Heart left ventricle (tissue), 16 donors: ENCODE results near the gene EMX1. TPM values are rescaled to one million over a fixed set of nuclear protein-coding genes. Genes with fewer than 3 reads are reported as not detected.

Experiments
- ATAC-seq, 4 donors: fragments of 200-7000 bp; cut with Tn5 transposase; one replicate each; pipeline ENCODE4 v1.9.1; 2020 to 2022; ENCODE audit warnings: moderate library complexity in 4 of 4, mild to moderate bottlenecking in 3 of 4, moderate number of reproducible peaks in 1 of 4
- DNase-seq, 5 donors: peaks; one replicate each; pipeline ENCODE4 v3.0.0-alpha.2; 2020
- H3K27ac ChIP-seq, 12 donors: fragments of 200-600 bp; sonication (generic) in 4 of 12; one replicate each; pipeline versions ENCODE4 v1.5.0 to v1.8.0; 2016 to 2022; ENCODE audit warnings: mild to moderate bottlenecking in 2 of 12
- H3K27me3 ChIP-seq, 9 donors: fragments of 200-600 bp; sonication (generic) in 2 of 9; one replicate each; pipeline versions ENCODE4 v1.5.1 to v1.8.0; 2016 to 2022; ENCODE audit warnings: mild to moderate bottlenecking in 3 of 9
- H3K36me3 ChIP-seq, 9 donors: fragments of 200-600 bp; sonication (generic) in 2 of 9; one replicate each; pipeline versions ENCODE4 v1.5.0 to v1.8.0; 2018 to 2022; ENCODE audit warnings: mild to moderate bottlenecking in 2 of 9
- H3K4me1 ChIP-seq, 12 donors: fragments of 200-600 bp; sonication (generic) in 4 of 12; one replicate each; pipeline versions ENCODE4 v1.5.0 to v1.8.0; 2016 to 2022; ENCODE audit warnings: mild to moderate bottlenecking in 3 of 12
- H3K4me3 ChIP-seq, 12 donors: fragments of 200-600 bp; sonication (generic) in 4 of 12; one replicate each; pipeline versions ENCODE4 v1.5.0 to v1.8.0; 2017 to 2022; ENCODE audit warnings: mild to moderate bottlenecking in 9 of 12, moderate library complexity in 4 of 12
- H3K9me3 ChIP-seq, 12 donors: fragments of 200-600 bp; sonication (generic) in 4 of 12; one replicate each; pipeline versions ENCODE4 v1.5.0 to v1.8.0; 2016 to 2022; ENCODE audit warnings: mild to moderate bottlenecking in 1 of 12
- CTCF ChIP-seq, 12 donors: fragments of 200-600 bp; sonication (generic) in 4 of 12; IDR thresholded peaks; one replicate each; pipeline versions ENCODE4 v1.5.0 to v1.8.0; 2018 to 2022; ENCODE audit warnings: antibody characterized with exemption in 12 of 12, mild to moderate bottlenecking in 5 of 12
- POLR2A ChIP-seq, 2 donors: fragments of 450-650 bp; IDR thresholded peaks; one replicate each; pipeline ENCODE4 v1.6.1; 2017; ENCODE audit warnings: antibody characterized with exemption in 2 of 2, mild to moderate bottlenecking in 2 of 2, moderate library complexity in 2 of 2
- WGBS, 4 donors: extraction: QIAGEN DNeasy Blood & Tissue Kit in 2 of 4; methylation state at CpG; one replicate each; pipeline versions ENCODE4 v1.1.5 to v1.1.7; 2013 to 2018; 5-methylcytosine and 5-hydroxymethylcytosine counted together
- intact Hi-C, 10 donors: fragments of 100-400 bp; cut with DNase I; formaldehyde crosslinking; loops; one replicate each; pipeline versions ENCODE4 v1.11.1 to v1.14.2; 2022
- polyA plus RNA-seq, 2 donors: library from polyadenylated mRNA; stranded (reverse); fragments of 200-250 nt; gene quantifications; one replicate each; pipeline ENCODE4 v1.2.3, GENCODE V29; 2013
- total RNA-seq, 9 donors: library from RNA; depleted of rRNA in 2 of 9; stranded (reverse); fragments of >200 nt in 2 of 9; fragmentation: NEBNext Ultra II Directional in 3 of 9; extraction: Animal tissue kit (Norgen Biotek cat#: 25700) in 3 of 9; gene quantifications; one replicate each; pipeline versions ENCODE4 v1.1.0 to v1.2.4, GENCODE V29; 2016 to 2023
- donor health status: ischemic (EF 13 %, LVEDD 7.1; RV severe dilation, severe dysfunction).
- donor health status: healthy with polysubstance abuse.
- donor health status: DM: no; HTN: yes; CAD: no.
- donor health status: DM: no; HTN: no; CAD: no.
- donor health status: ischemic (EF 25% LVEDD 6.9; RV normal size, moderate dysfunction).
- donor health status: ischemic (EF 25% LVEDD 5.7; RV mildly dilated, moderate dysfunction).
- donor health status: healthy.
- donor health status: DM: yes; HTN: yes; CAD: no.
- donor health status: ischemic (EF 35%, LVEDD 5.7; RV mildly dilated, moderate dysfunction).
- donor health status: nonischemic (EF 11% LVEDD 7.7; RV severe dilation, severe dysfunction).
- donor health status: DM: yes; HTN: yes; CAD: no.
- donor health status: PGD.
- donor health status: ischemic (EF 29% LVEDD 5.4; RV normal size, mild dysfunction).
- donor health status: nonischemic (EF 23%, LVEDD 6.1; RV moderate dilation, normal function).

EMX1 gene
- total and polyA plus RNA-seq, 11 donors: not detected

GRCh38 chr2:72893594-72894319 lies 23.6 kb upstream of the EMX1 start:
- Histone ChIP-seq H3K27ac (no peak overlapping the region), H3K4me1 (peaks cover 0 to 28% (median 18%) of the 10 kb centered on the region in 12 donors), H3K4me3 (no peak overlapping the region), H3K9me3 (no peaks in the 10 kb centered on the region), H3K27me3 (peaks cover 0 to 21% (median 9%) of the 10 kb centered on the region in 9 donors), H3K36me3 (peaks cover 0 to 19% (median 9%) of the 10 kb centered on the region in 9 donors)
- ATAC-seq (peak; percentile 42 to 78 (median 68)), DNase-seq (peak in 1 of 5 donors; percentile 54)
- intact Hi-C loops: loop anchor here (1.0 to 10.0 kb wide), 13 partner anchors 79 to 284 kb away; partner anchors contain the start of gene SFXN5 (in 3 of the 10)
- 42 to 56% (median 47%) methylated on average over 15 of the region's 15 CpGs for WGBS, 4 donors
- TF ChIP-seq CTCF (IDR thresholded peaks at IDR 0.05): peak; percentile 45 to 74 (median 58)
- no peak for TF ChIP-seq POLR2A (IDR thresholded peaks at IDR 0.05)

- peaks cover 0 to 29% (median 9%) of the 10 kb centered on the region in 9 donors for H3K27me3 ChIP-seq
- H3K36me3 ChIP-seq: peaks cover 0 to 18% (median 9%) of the 10 kb centered on the region in 9 donors
- no peak overlapping the region for H3K27ac ChIP-seq
- 90 to 93% (median 92%) methylated on average over 9 of the region's 9 CpGs for WGBS, 4 donors
- no peak for TF ChIP-seq POLR2A (IDR thresholded peaks at IDR 0.05)
- no peak for TF ChIP-seq CTCF (IDR thresholded peaks at IDR 0.05)
- no peak overlapping the region for H3K4me3 ChIP-seq
- H3K9me3 ChIP-seq: no peaks in the 10 kb centered on the region
- no peak for ATAC-seq
- intact Hi-C loops: loop anchor here (2.0 to 10.0 kb wide), 8 partner anchors 78 to 283 kb away; partner anchors contain the start of gene SFXN5 (in 3 of the 10)
- no peak for DNase-seq
- H3K4me1 ChIP-seq: peaks cover 0 to 22% (median 11%) of the 10 kb centered on the region in 12 donors
Observed at GRCh38 chr2:72894514-72894913, 22.8 kb upstream of the EMX1 start.

- Histone ChIP-seq H3K9me3 (no peaks in the 10 kb centered on the region), H3K27me3 (peaks cover 0 to 35% (median 9%) of the 10 kb centered on the region in 9 donors), H3K36me3 (peaks cover 0 to 15% (median 9%) of the 10 kb centered on the region in 9 donors), H3K4me3 (no peak overlapping the region), H3K27ac (no peak overlapping the region), H3K4me1 (peaks cover 0 to 22% (median 11%) of the 10 kb centered on the region in 12 donors)
- no peak for DNase-seq
- ATAC-seq: no peak
- intact Hi-C loops: loop anchor here in 7 of 10 donors (2.0 to 10.0 kb wide), 5 partner anchors 77 to 266 kb away; no protein-coding TSS in a partner anchor
- WGBS, 4 donors: 10 to 16% (median 14%) methylated on average over 4 of the region's 4 CpGs
- TF ChIP-seq CTCF (IDR thresholded peaks at IDR 0.05): no peak
- TF ChIP-seq POLR2A (IDR thresholded peaks at IDR 0.05): no peak
Observed at GRCh38 chr2:72895154-72895553, 22.2 kb upstream of the EMX1 start.

- Histone ChIP-seq H3K4me1 (peaks cover 0 to 22% (median 11%) of the 10 kb centered on the region in 12 donors), H3K27me3 (peaks cover 0 to 36% (median 9%) of the 10 kb centered on the region in 9 donors), H3K4me3 (peak overlapping the region in 3 of 12 donors; percentile 12 to 20 (median 13)), H3K9me3 (no peaks in the 10 kb centered on the region), H3K36me3 (peaks cover 0 to 15% (median 9%) of the 10 kb centered on the region in 9 donors), H3K27ac (no peak overlapping the region)
- intact Hi-C loops: loop anchor here in 7 of 10 donors (2.0 to 10.0 kb wide), 5 partner anchors 76 to 265 kb away; no protein-coding TSS in a partner anchor
- DNase-seq (peak in 4 of 5 donors; percentile 45 to 71 (median 46)), ATAC-seq (peak in 3 of 4 donors; percentile 34 to 47 (median 37))
- WGBS, 4 donors: 8 to 16% (median 11%) methylated on average over 10 to 16 of the region's 16 CpGs
- no peak for TF ChIP-seq POLR2A (IDR thresholded peaks at IDR 0.05)
- no peak for TF ChIP-seq CTCF (IDR thresholded peaks at IDR 0.05)
Observed at GRCh38 chr2:72895759-72896281, 21.5 kb upstream of the EMX1 start.
